Neural cell (in vitro differentiated cells): Measurements from ENCODE around the gene BHLHA15. TPM values are rescaled to one million over a fixed set of nuclear protein-coding genes. Genes with fewer than 3 reads are reported as not detected.

Source experiments
- H2AFZ ChIP-seq: fragments of 200-600, 300-800 bp; sonication (generic), shearing (Covaris generic); 2 replicates; pipeline ENCODE4 v1.6.0; 2014; ENCODE audit warnings: low read depth, mild to moderate bottlenecking, antibody characterized with exemption, low read length, moderate library complexity
- H3F3A ChIP-seq: fragments of 200-600 bp; shearing (Covaris generic); 2 replicates; pipeline ENCODE4 v1.6.1; 2016; ENCODE audit warnings: mild to moderate bottlenecking, moderate library complexity, mixed read lengths, antibody characterized with exemption, low read length; ENCODE audit not compliant: insufficient read depth, poor library complexity, severe bottlenecking
- H3K27ac ChIP-seq: fragments of 200-600, 300-800 bp; sonication (generic), shearing (Covaris generic); 2 replicates; pipeline ENCODE4 v1.5.1; 2014; ENCODE audit warnings: mild to moderate bottlenecking, low read length, moderate library complexity
- H3K27me3 ChIP-seq: fragments of 300-800, 200-600 bp; sonication (generic), shearing (Covaris generic); 2 replicates; pipeline ENCODE4 v1.6.0; 2014; ENCODE audit warnings: mild to moderate bottlenecking, low read depth, low read length, moderate library complexity; ENCODE audit not compliant: insufficient read depth
- H3K36me3 ChIP-seq: fragments of 300-800, 200-600 bp; sonication (generic), shearing (Covaris generic); 2 replicates; pipeline ENCODE4 v1.5.1; 2014; ENCODE audit warnings: mild to moderate bottlenecking, antibody characterized with exemption, low read length, moderate library complexity; ENCODE audit not compliant: insufficient read depth
- H3K4me2 ChIP-seq: fragments of 300-800, 200-600 bp; sonication (generic), shearing (Covaris generic); 2 replicates; pipeline ENCODE4 v1.6.0; 2014; ENCODE audit warnings: mild to moderate bottlenecking, low read length
- H3K4me3 ChIP-seq: fragments of 300-800, 200-600 bp; sonication (generic), shearing (Covaris generic); 2 replicates; pipeline ENCODE4 v1.5.1; 2014; ENCODE audit warnings: mild to moderate bottlenecking, low read length, moderate library complexity
- H3K79me2 ChIP-seq: fragments of 200-600 bp; shearing (Covaris generic); replicated peaks from 2 replicates; pipeline ENCODE4 v1.6.0; 2014; ENCODE audit warnings: mild to moderate bottlenecking, low read length, moderate library complexity; ENCODE audit not compliant: insufficient read depth
- H3K9ac ChIP-seq: fragments of 300-800, 200-600 bp; sonication (generic), shearing (Covaris generic); 2 replicates; pipeline ENCODE4 v1.6.1; 2016; ENCODE audit warnings: mild to moderate bottlenecking, low read length, mixed read lengths
- H3K9me2 ChIP-seq: fragments of 200-600 bp; shearing (Covaris generic); 2 replicates; pipeline ENCODE4 v1.6.1; 2016; ENCODE audit warnings: mild to moderate bottlenecking, low read length, mixed read lengths; ENCODE audit not compliant: insufficient read depth
- H3K9me3 ChIP-seq: fragments of 200-600, 300-800 bp; sonication (generic), shearing (Covaris generic); 2 replicates; pipeline ENCODE4 v1.6.1; 2016; ENCODE audit warnings: mild to moderate bottlenecking, mixed run types, low read length, moderate library complexity, mixed read lengths
- H4K20me1 ChIP-seq: fragments of 200-600 bp; shearing (Covaris generic); 2 replicates; pipeline ENCODE4 v1.6.1; 2016; ENCODE audit warnings: mild to moderate bottlenecking, mixed run types; ENCODE audit not compliant: insufficient read depth
- CTCF ChIP-seq: fragments of 450-650 bp; IDR thresholded peaks from 2 replicates; pipeline ENCODE4 v1.5.1; 2014; ENCODE audit warnings: antibody characterized with exemption, mild to moderate bottlenecking, moderate library complexity; ENCODE audit not compliant: poor library complexity, severe bottlenecking
- EP300 ChIP-seq: fragments of 450-650 bp; conservative IDR thresholded peaks from 2 replicates; pipeline ENCODE4 v1.6.1; 2014; ENCODE audit warnings: antibody characterized with exemption, mild to moderate bottlenecking, moderate library complexity; ENCODE audit not compliant: poor library complexity, severe bottlenecking
- EZH2 ChIP-seq: fragments of 200-600, 300-800 bp; shearing (Covaris generic), sonication (generic); IDR thresholded peaks from 2 replicates; pipeline ENCODE4 v1.6.1; 2014; ENCODE audit warnings: antibody characterized with exemption, low read length, borderline replicate concordance, mild to moderate bottlenecking; ENCODE audit not compliant: insufficient read depth, poor library complexity, severe bottlenecking
- MXI1 ChIP-seq: fragments of 450-650 bp; conservative IDR thresholded peaks from 2 replicates; pipeline ENCODE4 v1.6.1; 2014; ENCODE audit warnings: antibody characterized with exemption, mild to moderate bottlenecking; ENCODE audit not compliant: poor library complexity, severe bottlenecking
- POLR2AphosphoS5 ChIP-seq: IDR thresholded peaks from 2 replicates; pipeline ENCODE4 v1.6.1; 2012
- RAD21 ChIP-seq: fragments of 450-650 bp; conservative IDR thresholded peaks from 2 replicates; pipeline ENCODE4 v1.6.1; 2014; ENCODE audit warnings: antibody characterized with exemption, mild to moderate bottlenecking, moderate library complexity
- REST ChIP-seq: IDR thresholded peaks from 2 replicates; pipeline ENCODE4 v1.6.1; 2012; ENCODE audit warnings: borderline replicate concordance
- SMC3 ChIP-seq: fragments of 450-650 bp; conservative IDR thresholded peaks from 2 replicates; pipeline ENCODE4 v1.6.1; 2014; ENCODE audit warnings: antibody characterized with exemption, mild to moderate bottlenecking, moderate library complexity; ENCODE audit not compliant: poor library complexity
- TAF1 ChIP-seq: IDR thresholded peaks from 2 replicates; pipeline ENCODE4 v1.6.1; 2012; ENCODE audit warnings: low read depth
- polyA plus RNA-seq: library from polyadenylated mRNA; depleted of rRNA; stranded (reverse); fragments of >200 nt; gene quantifications from 2 replicates; pipeline ENCODE4 v1.2.3, GENCODE V29; 2014

BHLHA15 gene
- polyA plus RNA-seq, 1 donor from 2014 or later = not detected

GRCh38 chr7:98194186-98194585, 17.1 kb upstream of the BHLHA15 start:
- no peak overlapping the region for H3K27ac ChIP-seq
- H3K9ac ChIP-seq = no peak overlapping the region
- no peaks in the 10 kb centered on the region for H3K36me3 ChIP-seq
- no peaks in the 10 kb centered on the region for H3K79me2 ChIP-seq
- no peak overlapping the region for H2AFZ ChIP-seq
- H3K27me3 ChIP-seq = no peaks in the 10 kb centered on the region
- no peaks in the 10 kb centered on the region for H4K20me1 ChIP-seq
- H3F3A ChIP-seq = no peaks in the 10 kb centered on the region
- no peaks in the 10 kb centered on the region for H3K9me2 ChIP-seq
- H3K4me3 ChIP-seq = no peak overlapping the region
- no peaks in the 10 kb centered on the region for H3K9me3 ChIP-seq
- no peak for TF ChIP-seq EP300
- no peak for TF ChIP-seq SMC3
- no peak for TF ChIP-seq RAD21
- TF ChIP-seq EZH2 = no peak
- TF ChIP-seq CTCF = no peak
- TF ChIP-seq MXI1 = no peak
- no peak for TF ChIP-seq REST
- TF ChIP-seq POLR2AphosphoS5 = no peak
- no peak for TF ChIP-seq TAF1
- no peak overlapping the region for H3K4me2 ChIP-seq

- Histone ChIP-seq H2AFZ (no peak overlapping the region), H3K4me3 (no peak overlapping the region), H3K27ac (no peak overlapping the region), H3K27me3 (no peaks in the 10 kb centered on the region), H3K9me3 (no peaks in the 10 kb centered on the region), H3K79me2 (no peaks in the 10 kb centered on the region), H3K36me3 (no peaks in the 10 kb centered on the region), H4K20me1 (no peaks in the 10 kb centered on the region), H3K4me2 (no peak overlapping the region), H3F3A (no peaks in the 10 kb centered on the region), H3K9me2 (no peaks in the 10 kb centered on the region), H3K9ac (no peak overlapping the region)
- no peak for TF ChIP-seq CTCF
- TF ChIP-seq TAF1 = no peak
- TF ChIP-seq RAD21 = no peak
- no peak for TF ChIP-seq MXI1
- no peak for TF ChIP-seq EP300
- no peak for TF ChIP-seq REST
- TF ChIP-seq POLR2AphosphoS5 = no peak
- no peak for TF ChIP-seq EZH2
- TF ChIP-seq SMC3 = no peak
Measured at GRCh38 chr7:98194672-98195457, 16.4 kb upstream of the BHLHA15 start.
